ENCODE measurements around the gene PAM. TPM values are rescaled to one million over a fixed set of nuclear protein-coding genes. Genes with fewer than 3 reads are reported as not detected.

Gene PAM
- total RNA-seq, 1 experiment from 2014 or later = 1.2 TPM

- DNase-seq (ENCODE audit: low spot score) = no peak
Observed at GRCh38 chr5:102918986-102919610, 164.0 kb downstream of the PAM start.

GRCh38 chr5:102920762-102921161, 165.7 kb downstream of the PAM start:
- no peak for DNase-seq (ENCODE audit: low spot score)
- in situ Hi-C loops (cut with HindIII; ENCODE audit: low sequenced_read_pairs) = no loop called here

More at GRCh38 chr5:102918986-102919610, 164.0 kb downstream of the PAM start:
- in situ Hi-C loops (cut with HindIII; ENCODE audit: low sequenced_read_pairs) = no loop called here

- in situ Hi-C loops (cut with HindIII; ENCODE audit: low sequenced_read_pairs) = no loop called here
Observed at GRCh38 chr5:102921341-102922044, 166.4 kb downstream of the PAM start.

GRCh38 chr5:102922111-102922720, 167.1 kb downstream of the PAM start:
- in situ Hi-C loops (cut with HindIII; ENCODE audit: low sequenced_read_pairs) = no loop called here
- no peak for DNase-seq (ENCODE audit: low spot score)

More at GRCh38 chr5:102921341-102922044, 166.4 kb downstream of the PAM start:
- DNase-seq (ENCODE audit: low spot score) = no peak

- in situ Hi-C loops (cut with HindIII; ENCODE audit: low sequenced_read_pairs) = no loop called here
Observed at GRCh38 chr5:102922799-102923477, 167.8 kb downstream of the PAM start.

GRCh38 chr5:102924963-102925362, 169.9 kb downstream of the PAM start:
- in situ Hi-C loops (cut with HindIII; ENCODE audit: low sequenced_read_pairs) = no loop called here
- no peak for DNase-seq (ENCODE audit: low spot score)

More at GRCh38 chr5:102922799-102923477, 167.8 kb downstream of the PAM start:
- DNase-seq (ENCODE audit: low spot score) = no peak

- in situ Hi-C loops (cut with HindIII; ENCODE audit: low sequenced_read_pairs) = no loop called here
- DNase-seq (ENCODE audit: low spot score) = no peak
Observed at GRCh38 chr5:102927007-102927406, 171.9 kb downstream of the PAM start.

- in situ Hi-C loops (cut with HindIII; ENCODE audit: low sequenced_read_pairs) = no loop called here
- no peak for DNase-seq (ENCODE audit: low spot score)
Observed at GRCh38 chr5:102930244-102930643, 175.1 kb downstream of the PAM start.

GRCh38 chr5:102931085-102931725, 176.1 kb downstream of the PAM start:
- in situ Hi-C loops (cut with HindIII; ENCODE audit: low sequenced_read_pairs) = no loop called here
- DNase-seq (ENCODE audit: low spot score) = no peak

GRCh38 chr5:102932781-102933180, 177.7 kb downstream of the PAM start:
- in situ Hi-C loops (cut with HindIII; ENCODE audit: low sequenced_read_pairs) = no loop called here
- DNase-seq (ENCODE audit: low spot score) = no peak

- DNase-seq (ENCODE audit: low spot score) = no peak
- in situ Hi-C loops (cut with HindIII; ENCODE audit: low sequenced_read_pairs) = no loop called here
Observed at GRCh38 chr5:102933316-102933715, 178.2 kb downstream of the PAM start.

GRCh38 chr5:102933721-102934459, 178.8 kb downstream of the PAM start:
- in situ Hi-C loops (cut with HindIII; ENCODE audit: low sequenced_read_pairs) = no loop called here
- no peak for DNase-seq (ENCODE audit: low spot score)

- in situ Hi-C loops (cut with HindIII; ENCODE audit: low sequenced_read_pairs) = no loop called here
- DNase-seq (ENCODE audit: low spot score) = no peak
Observed at GRCh38 chr5:102937894-102938293, 182.8 kb downstream of the PAM start.

GRCh38 chr5:102941111-102941510, 186.0 kb downstream of the PAM start:
- in situ Hi-C loops (cut with HindIII; ENCODE audit: low sequenced_read_pairs) = no loop called here
- no peak for DNase-seq (ENCODE audit: low spot score)

GRCh38 chr5:102946414-102946813, 191.3 kb downstream of the PAM start:
- no peak for DNase-seq (ENCODE audit: low spot score)
- in situ Hi-C loops (cut with HindIII; ENCODE audit: low sequenced_read_pairs) = no loop called here

- no peak for DNase-seq (ENCODE audit: low spot score)
- in situ Hi-C loops (cut with HindIII; ENCODE audit: low sequenced_read_pairs) = no loop called here
Observed at GRCh38 chr5:102946971-102947370, 191.9 kb downstream of the PAM start.

- in situ Hi-C loops (cut with HindIII; ENCODE audit: low sequenced_read_pairs) = no loop called here
- no peak for DNase-seq (ENCODE audit: low spot score)
Observed at GRCh38 chr5:102955488-102955887, 200.4 kb downstream of the PAM start.

GRCh38 chr5:102956599-102956998, 201.5 kb downstream of the PAM start:
- DNase-seq (ENCODE audit: low spot score) = no peak
- in situ Hi-C loops (cut with HindIII; ENCODE audit: low sequenced_read_pairs) = no loop called here

GRCh38 chr5:102957141-102957540, 202.0 kb downstream of the PAM start:
- in situ Hi-C loops (cut with HindIII; ENCODE audit: low sequenced_read_pairs) = no loop called here
- DNase-seq (ENCODE audit: low spot score) = no peak
